PC-3 (cell line): ENCODE results near the gene ENTPD1.

Source experiments
- CTCF ChIP-seq: fragments of 300-600 bp; sonication (generic); conservative IDR thresholded peaks from 2 replicates; pipeline ENCODE4 v1.5.1; 2017; ENCODE audit warnings: antibody characterized with exemption, low read depth, mild to moderate bottlenecking, low read length
- EZH2phosphoT487 ChIP-seq: fragments of 300-600 bp; sonication (generic); IDR thresholded peaks from 2 replicates; pipeline ENCODE4 v1.6.1; 2018; ENCODE audit warnings: mild to moderate bottlenecking, antibody characterized with exemption, low read length, borderline replicate concordance

GRCh38 chr10:95716866-95717265 is 39.1 kb upstream of the ENTPD1 start:
- TF ChIP-seq CTCF = no peak
- no peak for TF ChIP-seq EZH2phosphoT487
